GM12878 (cell line): ENCODE measurements around the gene RSKR.

Experiments
- CTCF ChIP-seq, 3 experiments: IDR thresholded peaks in 2 of 3; conservative IDR thresholded peaks in 1 of 3; 2 replicates each; pipeline ENCODE4 v1.5.1; 2011; ENCODE audit warnings: low read depth in 3 of 3, low read length in 3 of 3, mild to moderate bottlenecking in 3 of 3, control low read depth in 2 of 3, moderate library complexity in 2 of 3, inconsistent platforms in 1 of 3, mixed read lengths in 1 of 3; ENCODE audit not compliant: control insufficient read depth in 2 of 3, insufficient read depth in 1 of 3; ENCODE audit errors: extremely low read depth in 1 of 3
- NRF1 ChIP-seq: conservative IDR thresholded peaks from 2 replicates; pipeline ENCODE4 v1.6.1; 2011; ENCODE audit warnings: mild to moderate bottlenecking, low read depth, low read length, improper control_type of control experiment
- RAD21 ChIP-seq: IDR thresholded peaks from 2 replicates; pipeline ENCODE4 v1.6.1; 2011; ENCODE audit warnings: mild to moderate bottlenecking, low read depth, low read length, moderate library complexity; ENCODE audit not compliant: insufficient read depth
- SIN3A ChIP-seq: IDR thresholded peaks from 2 replicates; pipeline ENCODE4 v1.6.1; 2012; ENCODE audit warnings: low read depth, low read length, improper control_type of control experiment

- TF ChIP-seq SIN3A (no peak), NRF1 (no peak), RAD21 (no peak), CTCF (IDR thresholded peaks at IDR 0.05 in 2 of 3, conservative IDR thresholded peaks at IDR 0.05 in 1 of 3; ENCODE audit: control insufficient read depth in 2 of 3, extremely low read depth in 1 of 3, insufficient read depth in 1 of 3, low read depth in 3 of 3, low read length in 3 of 3) (no peak)
Observed at GRCh38 chr17:28618464-28618863, 4.5 kb upstream of the RSKR start.
